Vagina (tissue), 2 donors: ENCODE results near the gene ZNF521. TPM values are rescaled to one million over a fixed set of nuclear protein-coding genes. Genes with fewer than 3 reads are reported as not detected.

Source experiments
- DNase-seq, 2 donors: peaks; one replicate each; pipeline ENCODE4 v3.0.0-alpha.2; 2017; ENCODE audit errors: extremely low spot score in 2 of 2
- H3K27ac ChIP-seq: fragments of 200-600 bp; sonication (generic); one replicate; pipeline ENCODE4 v1.5.1; 2019
- H3K27me3 ChIP-seq: fragments of 200-600 bp; sonication (generic); one replicate; pipeline ENCODE4 v1.5.1; 2019
- H3K36me3 ChIP-seq, 2 donors: fragments of 200-600 bp; sonication (generic); one replicate each; pipeline ENCODE4 v1.5.1; 2017 to 2019
- H3K4me1 ChIP-seq: fragments of 200-600 bp; sonication (generic); one replicate; pipeline ENCODE4 v1.5.1; 2019
- H3K4me3 ChIP-seq, 2 donors: fragments of 200-600 bp; sonication (generic); 1 replicate in 1 of 2; 2 replicates in 1 of 2; pipeline ENCODE4 v1.5.1; 2016 to 2019
- H3K9me3 ChIP-seq: fragments of 200-600 bp; sonication (generic); one replicate; pipeline ENCODE4 v1.5.1; 2019
- POLR2A ChIP-seq, 2 donors: fragments of 450-650 bp; IDR thresholded peaks; one replicate each; pipeline ENCODE4 v1.6.1; 2017; ENCODE audit warnings: antibody characterized with exemption in 2 of 2, mild to moderate bottlenecking in 2 of 2, moderate library complexity in 2 of 2
- POLR2AphosphoS5 ChIP-seq, 2 donors: sonication (generic); formaldehyde crosslinking; IDR thresholded peaks; one replicate each; pipeline ENCODE4 v1.9.0; 2017; ENCODE audit warnings: antibody characterized with exemption in 2 of 2, mild to moderate bottlenecking in 2 of 2, low read depth in 1 of 2; ENCODE audit not compliant: insufficient read depth in 1 of 2
- intact Hi-C: fragments of 100-400 bp; cut with DNase I; formaldehyde crosslinking; loops from one replicate; pipeline ENCODE4 v1.15.1; 2023
- total RNA-seq: library from RNA; depleted of rRNA; stranded (reverse); fragments of >200 nt; gene quantifications from one replicate; pipeline ENCODE4 v1.2.3, GENCODE V29; 2016
- TF ChIP-seq, protein P1 (sequence below), 3 experiments: fragments of 450-650 bp in 2 of 3; fragments of 200-600 bp in 1 of 3; sonication (generic) in 1 of 3; IDR thresholded peaks; one replicate each; pipeline ENCODE4 v1.5.1; 2017 to 2019; ENCODE audit warnings: antibody characterized with exemption in 3 of 3, mild to moderate bottlenecking in 2 of 3, moderate library complexity in 2 of 3

The ZNF521 gene
- total RNA-seq, 1 donor from 2014 or later = 18.7 TPM

DNA sequence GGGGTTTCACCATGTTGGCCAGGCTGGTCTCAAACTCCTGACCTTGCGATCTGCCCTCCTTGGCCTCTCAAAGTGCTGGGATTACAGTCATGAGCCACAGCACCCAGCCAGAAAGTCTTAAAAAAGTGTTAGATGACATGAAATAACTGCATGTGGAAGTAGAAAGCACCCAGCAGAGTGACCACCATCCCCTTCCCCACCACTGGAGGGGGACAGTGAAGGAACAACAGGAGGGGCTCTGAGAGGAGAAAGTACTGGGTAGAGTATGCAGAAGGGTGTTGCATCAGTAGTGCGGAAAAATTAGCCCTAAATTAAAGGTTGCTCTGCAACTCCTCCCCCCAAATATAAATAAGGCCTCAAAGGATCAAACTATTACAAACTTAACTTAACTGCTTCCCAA lies 230.5 kb downstream of the ZNF521 start:
- Histone ChIP-seq H3K27ac (no peak overlapping the region), H3K9me3 (no peaks in the 10 kb centered on the region), H3K27me3 (no peaks in the 10 kb centered on the region), H3K36me3 (no peaks in the 10 kb centered on the region), H3K4me3 (no peak overlapping the region), H3K4me1 (no peaks in the 10 kb centered on the region)
- no peak for TF ChIP-seq POLR2A (IDR thresholded peaks at IDR 0.05)
- TF ChIP-seq, protein P1, sequence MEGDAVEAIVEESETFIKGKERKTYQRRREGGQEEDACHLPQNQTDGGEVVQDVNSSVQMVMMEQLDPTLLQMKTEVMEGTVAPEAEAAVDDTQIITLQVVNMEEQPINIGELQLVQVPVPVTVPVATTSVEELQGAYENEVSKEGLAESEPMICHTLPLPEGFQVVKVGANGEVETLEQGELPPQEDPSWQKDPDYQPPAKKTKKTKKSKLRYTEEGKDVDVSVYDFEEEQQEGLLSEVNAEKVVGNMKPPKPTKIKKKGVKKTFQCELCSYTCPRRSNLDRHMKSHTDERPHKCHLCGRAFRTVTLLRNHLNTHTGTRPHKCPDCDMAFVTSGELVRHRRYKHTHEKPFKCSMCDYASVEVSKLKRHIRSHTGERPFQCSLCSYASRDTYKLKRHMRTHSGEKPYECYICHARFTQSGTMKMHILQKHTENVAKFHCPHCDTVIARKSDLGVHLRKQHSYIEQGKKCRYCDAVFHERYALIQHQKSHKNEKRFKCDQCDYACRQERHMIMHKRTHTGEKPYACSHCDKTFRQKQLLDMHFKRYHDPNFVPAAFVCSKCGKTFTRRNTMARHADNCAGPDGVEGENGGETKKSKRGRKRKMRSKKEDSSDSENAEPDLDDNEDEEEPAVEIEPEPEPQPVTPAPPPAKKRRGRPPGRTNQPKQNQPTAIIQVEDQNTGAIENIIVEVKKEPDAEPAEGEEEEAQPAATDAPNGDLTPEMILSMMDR (IDR thresholded peaks at IDR 0.05) = no peak
- TF ChIP-seq POLR2AphosphoS5 (IDR thresholded peaks at IDR 0.05; ENCODE audit: insufficient read depth in 1 of 2, low read depth in 1 of 2) = no peak
- no peak for DNase-seq
- intact Hi-C loops = no loop called here

DNA sequence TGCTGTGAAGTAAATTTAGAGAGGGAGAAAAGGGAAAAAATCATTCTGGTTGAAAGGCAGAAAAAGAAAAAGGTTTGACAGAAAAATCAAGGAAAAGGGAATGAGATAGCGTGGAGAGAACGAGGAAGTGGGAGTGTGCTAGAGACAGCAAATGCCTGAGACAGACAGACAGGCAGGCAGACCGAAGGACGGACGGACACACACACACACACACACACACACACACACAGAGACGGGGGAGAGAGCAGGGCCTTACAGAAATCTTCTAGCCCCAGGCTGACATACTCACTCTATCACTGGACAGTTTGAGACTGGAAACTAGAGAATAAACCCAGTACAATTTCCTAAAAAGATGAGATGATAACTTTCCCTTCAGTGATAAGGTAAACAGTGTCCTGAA lies 238.4 kb downstream of the ZNF521 start:
- Histone ChIP-seq H3K4me3 (no peak overlapping the region), H3K27ac (no peak overlapping the region), H3K9me3 (no peaks in the 10 kb centered on the region), H3K4me1 (no peaks in the 10 kb centered on the region), H3K27me3 (no peaks in the 10 kb centered on the region), H3K36me3 (no peaks in the 10 kb centered on the region)
- intact Hi-C loops = no loop called here
- no peak for DNase-seq
- TF ChIP-seq POLR2A (IDR thresholded peaks at IDR 0.05) = no peak
- no peak for TF ChIP-seq POLR2AphosphoS5 (IDR thresholded peaks at IDR 0.05; ENCODE audit: insufficient read depth in 1 of 2, low read depth in 1 of 2)
- TF ChIP-seq, protein P1 (IDR thresholded peaks at IDR 0.05) = no peak

DNA sequence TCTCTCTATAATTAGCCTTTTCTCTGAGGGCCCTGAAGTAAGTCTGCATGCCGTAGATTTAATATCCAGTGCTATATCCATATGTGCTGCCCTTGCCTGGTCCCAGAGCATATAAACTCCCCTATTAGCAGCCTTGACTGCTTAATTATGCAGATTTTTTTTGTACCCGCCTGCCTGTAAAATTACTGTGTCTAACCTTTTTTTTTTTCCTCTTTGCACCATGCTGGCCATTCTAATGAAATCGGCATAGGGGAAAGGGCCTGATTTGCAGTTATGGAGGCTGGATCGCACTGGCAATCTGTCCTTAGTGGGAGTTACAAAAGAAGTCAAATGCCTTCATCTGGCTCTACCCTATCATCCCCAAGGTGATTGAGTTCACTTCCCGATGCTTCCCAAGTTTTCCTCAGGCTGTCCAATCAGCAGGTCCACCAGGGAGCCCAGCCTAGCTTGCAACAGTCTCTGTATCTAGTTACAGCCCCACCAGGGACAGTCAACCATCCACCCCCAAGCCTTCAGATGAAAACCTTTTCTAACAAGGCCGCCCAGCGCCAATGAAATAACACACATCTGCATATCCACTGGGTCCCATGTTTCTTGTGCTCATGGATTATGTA lies 239.0 kb downstream of the ZNF521 start:
- Histone ChIP-seq H3K27me3 (no peaks in the 10 kb centered on the region), H3K27ac (no peak overlapping the region), H3K36me3 (no peaks in the 10 kb centered on the region), H3K9me3 (no peaks in the 10 kb centered on the region), H3K4me3 (no peak overlapping the region), H3K4me1 (no peaks in the 10 kb centered on the region)
- TF ChIP-seq POLR2AphosphoS5 (IDR thresholded peaks at IDR 0.05; ENCODE audit: insufficient read depth in 1 of 2, low read depth in 1 of 2) (no peak), POLR2A (IDR thresholded peaks at IDR 0.05) (no peak)
- TF ChIP-seq, protein P1 (IDR thresholded peaks at IDR 0.05) = no peak
- no peak for DNase-seq
- intact Hi-C loops = no loop called here

DNA sequence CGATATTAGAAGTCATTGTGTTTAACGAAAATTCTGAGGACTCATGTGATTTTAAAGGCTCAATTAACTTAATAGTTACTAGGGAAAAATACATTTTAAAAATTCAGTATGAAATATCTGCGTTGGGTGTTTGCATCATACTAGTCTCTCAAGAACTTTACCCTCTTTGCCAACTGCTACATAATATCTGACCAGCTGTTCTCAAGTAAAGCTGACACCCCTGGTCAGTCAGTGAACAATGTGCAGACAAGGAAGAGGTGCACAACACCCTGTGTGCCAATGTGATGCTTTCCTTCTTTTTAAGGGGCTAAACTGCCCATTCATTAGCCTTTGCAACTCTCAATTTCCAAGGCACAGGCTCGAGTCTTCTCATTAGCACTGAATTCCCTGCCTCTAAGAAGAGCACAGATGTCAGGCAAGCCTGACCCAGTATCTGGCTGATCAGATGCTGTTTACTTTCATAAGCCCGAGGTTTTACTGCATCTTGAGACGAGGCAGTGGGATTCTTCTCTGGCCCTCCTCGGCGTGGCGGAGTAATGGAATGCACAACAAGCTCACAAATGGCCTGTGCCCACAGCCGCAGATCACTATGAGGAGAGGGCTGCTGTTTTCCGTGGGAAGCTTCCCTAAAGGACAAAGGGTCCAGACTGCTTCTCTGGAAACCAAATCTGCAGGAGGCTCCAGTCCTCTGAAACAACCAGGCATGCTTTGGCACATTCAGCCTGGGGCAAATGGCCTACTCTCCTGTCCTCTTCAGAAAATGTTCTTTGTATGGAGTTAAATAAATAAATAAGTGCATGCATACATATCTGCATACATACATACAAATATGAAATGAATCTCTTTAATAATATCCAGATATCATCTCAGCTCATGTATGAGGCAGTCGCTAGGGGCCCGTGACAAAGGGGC lies 240.3 kb downstream of the ZNF521 start:
- intact Hi-C loops = no loop called here
- no peak overlapping the region for H3K4me3 ChIP-seq
- H3K9me3 ChIP-seq = no peaks in the 10 kb centered on the region
- no peak for DNase-seq
- no peaks in the 10 kb centered on the region for H3K4me1 ChIP-seq
- no peak for TF ChIP-seq POLR2AphosphoS5 (IDR thresholded peaks at IDR 0.05; ENCODE audit: insufficient read depth in 1 of 2, low read depth in 1 of 2)
- TF ChIP-seq, protein P1 (IDR thresholded peaks at IDR 0.05) = no peak
- no peak for TF ChIP-seq POLR2A (IDR thresholded peaks at IDR 0.05)
- H3K27me3 ChIP-seq = no peaks in the 10 kb centered on the region
- H3K27ac ChIP-seq = no peak overlapping the region
- H3K36me3 ChIP-seq = no peaks in the 10 kb centered on the region

DNA sequence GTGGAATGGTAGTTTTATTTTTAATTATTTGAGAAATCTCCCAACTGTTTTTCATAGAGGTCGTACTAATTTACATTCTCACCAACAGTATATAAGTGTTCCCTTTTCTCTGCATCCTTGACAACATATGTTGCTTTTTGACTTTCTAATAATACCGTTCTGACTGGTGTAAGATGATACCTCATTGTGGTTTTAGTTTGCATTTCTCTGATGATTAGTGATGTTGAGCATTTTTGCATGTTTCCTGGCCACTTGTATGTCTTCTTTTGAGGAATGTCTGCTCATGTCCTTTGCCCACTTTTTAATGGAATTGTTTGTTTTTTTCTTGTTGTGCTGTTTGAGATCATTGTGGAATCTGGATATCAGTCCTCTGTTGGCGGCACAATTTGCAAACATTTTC lies 242.5 kb downstream of the ZNF521 start:
- Histone ChIP-seq H3K36me3 (no peaks in the 10 kb centered on the region), H3K4me1 (no peaks in the 10 kb centered on the region)
- TF ChIP-seq, protein P1 (IDR thresholded peaks at IDR 0.05) = no peak
- TF ChIP-seq POLR2A (IDR thresholded peaks at IDR 0.05) = no peak
- no peak for TF ChIP-seq POLR2AphosphoS5 (IDR thresholded peaks at IDR 0.05; ENCODE audit: insufficient read depth in 1 of 2, low read depth in 1 of 2)

More for the DNA sequence above, 242.5 kb downstream of the ZNF521 start:
- intact Hi-C loops = no loop called here
- Histone ChIP-seq H3K27ac (no peak overlapping the region), H3K27me3 (no peaks in the 10 kb centered on the region), H3K9me3 (no peaks in the 10 kb centered on the region), H3K4me3 (no peak overlapping the region)
- no peak for DNase-seq
